HG02885 (cell line): Measurements from ENCODE around the gene RASSF10.

Experiments
- ATAC-seq: cut with Tn5 transposase; IDR thresholded peaks from one replicate; pipeline ENCODE4 v1.9.1; 2021; ENCODE audit warnings: mild to moderate bottlenecking; ENCODE audit not compliant: unreplicated experiment, poor library complexity

RASSF10 gene

DNA sequence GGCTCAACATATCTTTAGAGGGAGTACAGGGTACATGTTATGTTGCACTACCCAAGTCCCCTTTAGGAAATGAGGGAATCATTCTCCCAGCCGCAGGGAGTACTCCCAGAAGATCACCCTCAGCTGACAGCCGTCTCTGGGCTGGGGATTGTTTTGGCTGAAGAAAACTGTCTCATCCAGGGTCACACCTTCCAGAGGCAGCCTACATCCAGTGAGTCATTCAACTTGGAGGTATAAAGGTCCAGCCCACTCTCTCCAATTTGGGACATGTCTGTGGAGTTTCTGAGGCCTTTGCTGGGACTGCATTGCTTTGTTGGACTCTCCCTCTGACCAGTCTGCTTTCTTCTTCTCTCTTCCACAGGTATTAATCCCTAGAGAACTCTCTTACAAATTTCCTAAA, 42.1 kb downstream of the RASSF10 start:
- ATAC-seq, result no peak

DNA sequence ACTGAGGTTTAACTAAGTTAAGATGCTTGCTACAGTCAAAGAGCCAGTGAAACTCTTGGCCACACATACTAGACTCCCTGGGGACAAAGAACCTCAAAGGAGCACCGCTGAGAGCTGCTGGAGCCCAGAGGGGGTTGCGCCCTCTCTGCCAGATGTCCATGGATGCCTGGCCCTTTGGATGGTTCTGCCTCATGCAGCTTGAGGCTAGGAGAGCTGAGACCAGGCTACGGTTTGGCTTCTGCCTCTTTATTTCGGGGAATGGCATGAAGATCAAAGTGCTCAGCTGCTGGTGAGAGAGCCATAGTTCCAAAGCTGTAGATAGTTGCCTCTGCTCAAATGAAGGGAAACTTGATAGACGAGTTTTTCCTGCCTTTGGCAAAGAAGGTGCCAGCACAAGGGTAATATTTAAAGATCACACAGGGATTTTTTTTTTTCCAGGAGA, 43.0 kb downstream of the RASSF10 start:
- no peak for ATAC-seq

DNA sequence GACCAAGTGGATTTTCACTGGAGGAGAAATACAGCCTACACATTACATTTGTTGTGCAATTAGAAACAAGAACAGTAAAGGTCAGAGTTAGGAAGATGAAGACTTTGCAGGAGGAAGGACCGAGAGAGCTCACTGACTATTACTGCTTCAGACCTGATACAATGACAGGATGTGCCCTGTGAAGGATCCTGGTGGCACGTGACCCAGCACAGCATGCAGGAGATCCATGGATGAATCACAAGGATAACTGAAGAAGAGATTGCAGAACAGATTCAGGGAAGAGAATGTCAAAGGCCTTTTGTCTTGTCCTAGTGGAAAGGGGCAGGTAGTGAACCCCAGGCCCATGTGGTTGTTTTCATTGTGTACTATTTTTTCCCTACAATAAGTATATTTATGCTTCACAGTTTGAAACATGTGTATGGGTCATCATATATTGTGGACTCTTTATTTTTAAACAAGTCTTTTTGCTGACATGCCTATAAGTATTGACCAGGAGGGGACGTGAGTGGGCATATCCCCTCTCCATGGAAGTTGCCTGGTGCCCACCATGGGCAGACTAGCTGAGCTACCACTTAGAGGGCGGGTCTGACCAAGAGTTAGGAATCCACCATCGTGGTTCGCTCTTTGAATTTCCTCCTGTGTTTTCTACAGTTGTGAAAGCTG, 44.3 kb downstream of the RASSF10 start:
- ATAC-seq, result no peak

DNA sequence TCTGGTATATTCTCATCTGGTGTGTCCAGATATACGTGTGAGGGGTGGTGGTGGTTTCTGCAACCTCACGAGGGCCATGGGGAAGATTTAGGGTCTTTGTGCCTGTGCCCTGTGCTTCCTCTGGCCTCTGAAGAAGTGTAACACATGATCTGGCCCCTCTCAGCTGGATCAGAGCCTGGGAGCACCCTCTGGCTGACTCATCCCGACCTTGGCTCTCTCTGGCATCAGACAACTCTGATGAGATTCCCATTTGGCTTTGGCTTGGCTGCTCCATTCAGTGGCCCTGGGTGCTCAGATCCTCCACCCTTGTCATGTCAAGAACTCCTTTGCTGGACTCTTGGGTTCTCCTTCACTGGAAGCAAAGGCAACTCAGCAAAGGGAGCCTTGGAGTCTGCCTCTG, 45.2 kb downstream of the RASSF10 start:
- no peak for ATAC-seq

DNA sequence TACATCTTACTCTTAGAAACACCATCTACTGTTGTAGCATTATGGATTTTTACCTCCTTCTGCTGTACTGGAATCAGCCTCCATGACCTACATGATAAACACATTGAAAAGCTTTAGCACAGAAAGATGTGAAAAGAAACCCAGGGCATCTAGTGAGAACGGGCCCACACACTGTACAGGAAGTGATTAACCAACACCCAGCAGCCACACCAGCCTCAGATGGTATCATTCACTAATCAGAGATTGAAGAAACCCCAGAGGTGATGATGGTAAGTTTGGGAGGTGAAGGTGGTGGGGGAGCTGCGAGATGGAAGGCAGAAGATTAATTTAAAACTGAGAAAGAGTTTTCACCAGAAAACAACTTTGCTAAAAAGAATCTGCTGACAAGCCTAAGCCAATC, 46.1 kb downstream of the RASSF10 start:
- no peak for ATAC-seq

DNA sequence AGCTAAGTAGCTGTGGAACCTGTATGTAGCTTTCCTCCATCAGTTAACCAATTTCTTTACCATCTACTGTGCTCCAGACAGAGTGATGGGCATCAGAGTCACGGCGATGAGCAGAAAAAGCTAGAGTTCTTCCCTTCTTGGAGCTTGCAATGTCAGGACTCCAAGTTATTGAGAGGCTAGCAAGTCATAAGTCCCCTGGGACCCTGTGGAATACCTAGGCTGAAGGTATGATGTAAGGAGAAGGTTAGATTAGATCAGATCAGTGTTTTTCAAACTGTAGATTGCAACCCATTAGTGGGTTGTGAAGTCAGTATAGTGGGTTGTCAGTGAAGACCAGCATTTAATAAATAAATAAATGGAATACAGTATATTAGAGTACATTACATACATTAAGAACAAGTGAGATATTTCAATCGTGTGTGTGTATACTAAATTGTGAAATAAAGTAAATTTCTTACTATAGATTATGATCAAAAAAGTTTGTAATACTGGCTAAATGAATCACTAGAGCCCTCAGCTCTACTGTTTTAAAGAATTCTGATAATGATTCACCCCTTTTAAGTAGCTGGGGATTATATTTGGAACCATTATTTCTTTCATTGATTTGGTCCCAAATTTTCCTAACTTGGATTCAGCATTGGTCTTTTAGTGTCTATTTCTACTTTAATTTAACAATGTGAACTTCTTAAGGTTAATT, 52.3 kb downstream of the RASSF10 start:
- ATAC-seq, result no peak
